Measurements from ENCODE around the gene ASPG.

ASPG gene

GRCh38 chr14:104103061-104103445, 17.6 kb downstream of the ASPG start:
- H3K27me3 ChIP-seq (ENCODE audit: insufficient read depth, poor library complexity, severe bottlenecking), result no peaks in the 10 kb centered on the region
- no peak overlapping the region for H3K4me3 ChIP-seq (replicated peaks; ENCODE audit: insufficient read depth, low read length)
- no peak for DNase-seq (ENCODE audit: low read depth in 1 of 2, low spot score in 1 of 2)
- TF ChIP-seq GABPA (IDR thresholded peaks at IDR 0.05; ENCODE audit: low read depth) (no peak), SPI1 (IDR thresholded peaks at IDR 0.05; ENCODE audit: borderline replicate concordance, low read depth) (no peak), REST (IDR thresholded peaks at IDR 0.05; ENCODE audit: insufficient replicate concordance, low read depth) (no peak), POLR2AphosphoS5 (IDR thresholded peaks at IDR 0.05; ENCODE audit: low read depth) (no peak)
- TF ChIP-seq, protein P1, sequence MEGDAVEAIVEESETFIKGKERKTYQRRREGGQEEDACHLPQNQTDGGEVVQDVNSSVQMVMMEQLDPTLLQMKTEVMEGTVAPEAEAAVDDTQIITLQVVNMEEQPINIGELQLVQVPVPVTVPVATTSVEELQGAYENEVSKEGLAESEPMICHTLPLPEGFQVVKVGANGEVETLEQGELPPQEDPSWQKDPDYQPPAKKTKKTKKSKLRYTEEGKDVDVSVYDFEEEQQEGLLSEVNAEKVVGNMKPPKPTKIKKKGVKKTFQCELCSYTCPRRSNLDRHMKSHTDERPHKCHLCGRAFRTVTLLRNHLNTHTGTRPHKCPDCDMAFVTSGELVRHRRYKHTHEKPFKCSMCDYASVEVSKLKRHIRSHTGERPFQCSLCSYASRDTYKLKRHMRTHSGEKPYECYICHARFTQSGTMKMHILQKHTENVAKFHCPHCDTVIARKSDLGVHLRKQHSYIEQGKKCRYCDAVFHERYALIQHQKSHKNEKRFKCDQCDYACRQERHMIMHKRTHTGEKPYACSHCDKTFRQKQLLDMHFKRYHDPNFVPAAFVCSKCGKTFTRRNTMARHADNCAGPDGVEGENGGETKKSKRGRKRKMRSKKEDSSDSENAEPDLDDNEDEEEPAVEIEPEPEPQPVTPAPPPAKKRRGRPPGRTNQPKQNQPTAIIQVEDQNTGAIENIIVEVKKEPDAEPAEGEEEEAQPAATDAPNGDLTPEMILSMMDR (IDR thresholded peaks at IDR 0.05; ENCODE audit: insufficient read depth, low read length), result no peak
- H3K27ac ChIP-seq (replicated peaks), result no peak overlapping the region

DNA sequence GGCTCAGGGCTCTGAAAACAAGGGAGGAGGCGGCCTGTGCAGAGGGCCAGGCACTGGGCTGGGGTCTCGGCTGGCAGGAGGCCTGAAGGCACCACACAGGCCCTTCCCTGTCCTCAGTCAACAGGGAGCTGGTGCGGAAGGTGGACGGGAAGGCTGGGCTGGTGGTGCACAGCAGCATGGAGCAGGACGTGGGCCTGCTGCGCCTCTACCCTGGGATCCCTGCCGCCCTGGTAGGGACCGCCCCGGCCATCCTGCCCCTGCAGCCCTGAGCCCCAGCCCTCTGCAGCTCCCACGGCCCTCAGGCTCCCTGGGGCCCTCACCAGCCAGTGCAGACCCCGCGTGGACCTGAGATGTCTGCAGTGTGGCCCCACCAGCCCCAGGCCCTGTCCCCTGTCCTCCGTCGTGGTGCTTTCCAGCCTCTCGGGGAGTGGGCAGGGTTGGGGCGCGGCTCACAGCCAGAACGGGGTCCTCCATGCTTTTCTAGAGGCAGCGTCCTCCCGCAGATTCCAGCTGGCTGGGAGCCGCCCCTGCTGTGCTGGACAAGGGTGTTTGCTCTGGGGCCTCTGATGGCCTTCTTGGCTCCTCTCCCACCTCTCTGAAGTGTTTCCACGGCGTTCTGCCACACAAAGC, 18.1 kb downstream of the ASPG start:
- Histone ChIP-seq H3K4me3 (replicated peaks; ENCODE audit: insufficient read depth, low read length) (no peak overlapping the region), H3K27me3 (ENCODE audit: insufficient read depth, poor library complexity, severe bottlenecking) (no peaks in the 10 kb centered on the region), H3K27ac (replicated peaks) (no peak overlapping the region)
- TF ChIP-seq GABPA (IDR thresholded peaks at IDR 0.05; ENCODE audit: low read depth), result no peak
- TF ChIP-seq POLR2AphosphoS5 (IDR thresholded peaks at IDR 0.05; ENCODE audit: low read depth), result no peak
- TF ChIP-seq, protein P1 (IDR thresholded peaks at IDR 0.05; ENCODE audit: insufficient read depth, low read length), result no peak
- TF ChIP-seq REST (IDR thresholded peaks at IDR 0.05; ENCODE audit: insufficient replicate concordance, low read depth), result no peak
- TF ChIP-seq SPI1 (IDR thresholded peaks at IDR 0.05; ENCODE audit: borderline replicate concordance, low read depth), result no peak
- DNase-seq (ENCODE audit: low read depth in 1 of 2, low spot score in 1 of 2), result no peak

DNA sequence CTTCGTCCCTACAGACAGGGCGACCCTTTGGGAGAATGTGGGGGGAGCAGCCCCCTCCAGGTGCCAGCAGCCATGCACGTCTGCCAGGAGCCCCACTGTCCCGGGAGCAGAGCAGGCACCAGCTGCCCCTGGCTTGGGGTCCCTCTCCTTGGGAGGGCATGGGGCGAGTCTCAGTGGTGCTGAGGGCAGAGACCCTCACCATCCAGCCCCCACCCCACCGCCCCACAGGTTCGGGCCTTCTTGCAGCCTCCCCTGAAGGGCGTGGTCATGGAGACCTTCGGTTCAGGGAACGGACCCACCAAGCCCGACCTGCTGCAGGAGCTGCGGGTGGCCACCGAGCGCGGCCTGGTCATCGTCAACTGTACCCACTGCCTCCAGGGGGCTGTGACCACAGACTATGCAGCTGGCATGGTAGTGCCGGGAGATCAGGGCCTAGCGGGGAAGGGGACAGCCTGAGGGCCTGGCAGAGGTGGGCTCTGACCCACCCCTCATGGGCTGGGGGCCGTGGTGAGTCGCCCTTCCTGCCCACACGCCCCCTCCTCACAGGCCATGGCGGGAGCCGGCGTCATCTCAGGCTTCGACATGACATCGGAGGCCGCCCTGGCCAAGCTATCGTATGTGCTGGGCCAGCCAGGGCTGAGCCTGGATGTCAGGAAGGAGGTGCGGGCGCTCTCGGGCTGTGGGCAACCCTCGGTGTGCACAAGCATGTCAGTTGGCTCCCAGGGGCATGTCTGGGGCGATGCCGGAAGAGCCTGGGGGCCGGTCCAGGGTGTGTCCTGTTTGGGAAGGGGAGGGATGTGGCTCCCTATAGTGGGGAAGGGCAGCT, 18.8 kb downstream of the ASPG start:
- no peak for TF ChIP-seq REST (IDR thresholded peaks at IDR 0.05; ENCODE audit: insufficient replicate concordance, low read depth)
- TF ChIP-seq GABPA (IDR thresholded peaks at IDR 0.05; ENCODE audit: low read depth), result no peak
- no peak for TF ChIP-seq SPI1 (IDR thresholded peaks at IDR 0.05; ENCODE audit: borderline replicate concordance, low read depth)
- TF ChIP-seq POLR2AphosphoS5 (IDR thresholded peaks at IDR 0.05; ENCODE audit: low read depth), result no peak
- TF ChIP-seq, protein P1 (IDR thresholded peaks at IDR 0.05; ENCODE audit: insufficient read depth, low read length), result no peak
- H3K27ac ChIP-seq (replicated peaks), result no peak overlapping the region
- no peaks in the 10 kb centered on the region for H3K27me3 ChIP-seq (ENCODE audit: insufficient read depth, poor library complexity, severe bottlenecking)
- DNase-seq (ENCODE audit: low read depth in 1 of 2, low spot score in 1 of 2), result no peak
- no peak overlapping the region for H3K4me3 ChIP-seq (replicated peaks; ENCODE audit: insufficient read depth, low read length)
